ENCODE results near the gene SOX18. TPM values are rescaled to one million over a fixed set of nuclear protein-coding genes. Genes with fewer than 3 reads are reported as not detected.

SOX18 gene
- total and polyA plus RNA-seq, 2 of the 13 experiments (the other 11 are each of a cell fraction or from before 2014, with no cell fraction given): 1.6 to 1.9 TPM

DNA sequence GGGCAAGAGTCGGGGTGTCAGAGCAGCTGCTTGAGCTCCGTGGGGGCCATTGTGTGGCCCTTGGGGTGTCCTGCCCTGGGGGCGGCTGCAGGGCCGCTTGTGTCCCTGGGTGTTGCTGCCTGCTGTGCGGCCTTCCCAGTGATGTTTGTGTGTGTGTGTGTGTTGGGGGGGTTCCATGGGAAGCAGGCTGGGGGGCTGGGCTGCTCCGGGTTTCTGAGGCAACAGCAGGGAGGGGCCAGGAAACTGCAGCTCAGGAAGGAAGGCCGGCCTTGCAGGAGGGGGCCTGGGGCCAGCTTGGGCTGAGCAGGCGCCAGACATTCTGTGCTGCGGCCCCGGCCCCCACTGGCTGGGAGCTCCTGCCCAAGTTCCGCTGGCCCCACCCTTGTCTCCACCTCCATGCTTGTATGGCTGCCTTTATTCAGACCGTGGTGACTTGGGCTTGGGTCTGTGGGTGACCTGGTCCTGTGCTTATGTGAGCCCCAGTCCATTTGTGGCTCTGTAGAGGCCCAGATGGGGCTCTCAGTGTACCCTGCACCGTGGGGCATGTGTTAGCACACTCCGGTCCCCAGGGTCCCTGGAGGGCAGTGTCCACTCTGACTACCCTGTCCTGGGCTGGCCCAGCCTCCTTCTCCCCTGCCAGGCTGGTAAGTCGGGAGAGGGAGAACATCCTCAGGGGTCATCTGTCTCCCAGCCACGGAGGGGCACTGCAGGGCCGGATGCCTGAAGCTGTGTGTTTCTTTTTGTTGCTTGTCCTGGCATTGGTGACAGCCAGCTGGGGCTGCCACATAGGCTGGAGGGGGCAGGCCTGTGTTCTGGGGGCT lies 4.6 kb upstream of the SOX18 start (continued):
- TF ChIP-seq, protein P1, sequence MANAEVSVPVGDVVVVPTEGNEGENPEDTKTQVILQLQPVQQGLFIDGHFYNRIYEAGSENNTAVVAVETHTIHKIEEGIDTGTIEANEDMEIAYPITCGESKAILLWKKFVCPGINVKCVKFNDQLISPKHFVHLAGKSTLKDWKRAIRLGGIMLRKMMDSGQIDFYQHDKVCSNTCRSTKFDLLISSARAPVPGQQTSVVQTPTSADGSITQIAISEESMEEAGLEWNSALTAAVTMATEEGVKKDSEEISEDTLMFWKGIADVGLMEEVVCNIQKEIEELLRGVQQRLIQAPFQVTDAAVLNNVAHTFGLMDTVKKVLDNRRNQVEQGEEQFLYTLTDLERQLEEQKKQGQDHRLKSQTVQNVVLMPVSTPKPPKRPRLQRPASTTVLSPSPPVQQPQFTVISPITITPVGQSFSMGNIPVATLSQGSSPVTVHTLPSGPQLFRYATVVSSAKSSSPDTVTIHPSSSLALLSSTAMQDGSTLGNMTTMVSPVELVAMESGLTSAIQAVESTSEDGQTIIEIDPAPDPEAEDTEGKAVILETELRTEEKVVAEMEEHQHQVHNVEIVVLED (CRISPR knock-in tag; IDR thresholded peaks at IDR 0.05; ENCODE audit: borderline replicate concordance): peak; percentile 54; the same call in 1 of the 2 replicates
- no peak; the same call in 1 of the 2 replicates for TF ChIP-seq GFI1 (CRISPR knock-in tag; IDR thresholded peaks at IDR 0.05; ENCODE audit: borderline replicate concordance)
- TF ChIP-seq SNAPC2 (CRISPR knock-in tag; IDR thresholded peaks at IDR 0.05): peak; percentile 71; the same call in 1 of the 2 replicates
- peak; percentile 90 for TF ChIP-seq ZNF768 (CRISPR knock-in tag; IDR thresholded peaks at IDR 0.05)
- TF ChIP-seq NR3C1 (CRISPR knock-in tag; IDR thresholded peaks at IDR 0.05): no peak
- TF ChIP-seq ZNF3 (CRISPR knock-in tag; IDR thresholded peaks at IDR 0.05): peak; percentile 31; the same call in 1 of the 2 replicates
- peak; percentile 82 for TF ChIP-seq ERF (CRISPR knock-in tag; IDR thresholded peaks at IDR 0.05)
- TF ChIP-seq NFKBIZ (CRISPR knock-in tag; IDR thresholded peaks at IDR 0.05): 0 out of 2 replicates have a peak, but pooled peaks have one; percentile 40
- no peak for TF ChIP-seq U2AF2 (IDR thresholded peaks at IDR 0.05; ENCODE audit: low read depth, low read length)
- TF ChIP-seq SOX6 (IDR thresholded peaks at IDR 0.05): no peak
- TF ChIP-seq SOX6 (CRISPR knock-in tag; IDR thresholded peaks at IDR 0.05): peak; percentile 58
- TF ChIP-seq, protein P2, sequence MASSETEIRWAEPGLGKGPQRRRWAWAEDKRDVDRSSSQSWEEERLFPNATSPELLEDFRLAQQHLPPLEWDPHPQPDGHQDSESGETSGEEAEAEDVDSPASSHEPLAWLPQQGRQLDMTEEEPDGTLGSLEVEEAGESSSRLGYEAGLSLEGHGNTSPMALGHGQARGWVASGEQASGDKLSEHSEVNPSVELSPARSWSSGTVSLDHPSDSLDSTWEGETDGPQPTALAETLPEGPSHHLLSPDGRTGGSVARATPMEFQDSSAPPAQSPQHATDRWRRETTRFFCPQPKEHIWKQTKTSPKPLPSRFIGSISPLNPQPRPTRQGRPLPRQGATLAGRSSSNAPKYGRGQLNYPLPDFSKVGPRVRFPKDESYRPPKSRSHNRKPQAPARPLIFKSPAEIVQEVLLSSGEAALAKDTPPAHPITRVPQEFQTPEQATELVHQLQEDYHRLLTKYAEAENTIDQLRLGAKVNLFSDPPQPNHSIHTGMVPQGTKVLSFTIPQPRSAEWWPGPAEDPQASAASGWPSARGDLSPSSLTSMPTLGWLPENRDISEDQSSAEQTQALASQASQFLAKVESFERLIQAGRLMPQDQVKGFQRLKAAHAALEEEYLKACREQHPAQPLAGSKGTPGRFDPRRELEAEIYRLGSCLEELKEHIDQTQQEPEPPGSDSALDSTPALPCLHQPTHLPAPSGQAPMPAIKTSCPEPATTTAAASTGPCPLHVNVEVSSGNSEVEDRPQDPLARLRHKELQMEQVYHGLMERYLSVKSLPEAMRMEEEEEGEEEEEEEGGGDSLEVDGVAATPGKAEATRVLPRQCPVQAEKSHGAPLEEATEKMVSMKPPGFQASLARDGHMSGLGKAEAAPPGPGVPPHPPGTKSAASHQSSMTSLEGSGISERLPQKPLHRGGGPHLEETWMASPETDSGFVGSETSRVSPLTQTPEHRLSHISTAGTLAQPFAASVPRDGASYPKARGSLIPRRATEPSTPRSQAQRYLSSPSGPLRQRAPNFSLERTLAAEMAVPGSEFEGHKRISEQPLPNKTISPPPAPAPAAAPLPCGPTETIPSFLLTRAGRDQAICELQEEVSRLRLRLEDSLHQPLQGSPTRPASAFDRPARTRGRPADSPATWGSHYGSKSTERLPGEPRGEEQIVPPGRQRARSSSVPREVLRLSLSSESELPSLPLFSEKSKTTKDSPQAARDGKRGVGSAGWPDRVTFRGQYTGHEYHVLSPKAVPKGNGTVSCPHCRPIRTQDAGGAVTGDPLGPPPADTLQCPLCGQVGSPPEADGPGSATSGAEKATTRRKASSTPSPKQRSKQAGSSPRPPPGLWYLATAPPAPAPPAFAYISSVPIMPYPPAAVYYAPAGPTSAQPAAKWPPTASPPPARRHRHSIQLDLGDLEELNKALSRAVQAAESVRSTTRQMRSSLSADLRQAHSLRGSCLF (CRISPR knock-in tag; IDR thresholded peaks at IDR 0.05; ENCODE audit: borderline replicate concordance): no peak
- TF ChIP-seq ZNF224 (CRISPR knock-in tag; IDR thresholded peaks at IDR 0.05): no peak
- no peak for TF ChIP-seq ZNF546 (CRISPR knock-in tag; conservative IDR thresholded peaks at IDR 0.05)
- TF ChIP-seq SMAD1 (CRISPR knock-in tag; IDR thresholded peaks at IDR 0.05; ENCODE audit: borderline replicate concordance, low read depth): 0 out of 2 replicates have a peak, but pooled peaks have one; percentile 7
- TF ChIP-seq NR2F1 (CRISPR knock-in tag; IDR thresholded peaks at IDR 0.05): peak in 1 of 2 experiments; percentile 59; a peak in 2 of 4 replicates
- no peak for TF ChIP-seq ZBTB44 (CRISPR knock-in tag; IDR thresholded peaks at IDR 0.05)
- TF ChIP-seq, protein P3, sequence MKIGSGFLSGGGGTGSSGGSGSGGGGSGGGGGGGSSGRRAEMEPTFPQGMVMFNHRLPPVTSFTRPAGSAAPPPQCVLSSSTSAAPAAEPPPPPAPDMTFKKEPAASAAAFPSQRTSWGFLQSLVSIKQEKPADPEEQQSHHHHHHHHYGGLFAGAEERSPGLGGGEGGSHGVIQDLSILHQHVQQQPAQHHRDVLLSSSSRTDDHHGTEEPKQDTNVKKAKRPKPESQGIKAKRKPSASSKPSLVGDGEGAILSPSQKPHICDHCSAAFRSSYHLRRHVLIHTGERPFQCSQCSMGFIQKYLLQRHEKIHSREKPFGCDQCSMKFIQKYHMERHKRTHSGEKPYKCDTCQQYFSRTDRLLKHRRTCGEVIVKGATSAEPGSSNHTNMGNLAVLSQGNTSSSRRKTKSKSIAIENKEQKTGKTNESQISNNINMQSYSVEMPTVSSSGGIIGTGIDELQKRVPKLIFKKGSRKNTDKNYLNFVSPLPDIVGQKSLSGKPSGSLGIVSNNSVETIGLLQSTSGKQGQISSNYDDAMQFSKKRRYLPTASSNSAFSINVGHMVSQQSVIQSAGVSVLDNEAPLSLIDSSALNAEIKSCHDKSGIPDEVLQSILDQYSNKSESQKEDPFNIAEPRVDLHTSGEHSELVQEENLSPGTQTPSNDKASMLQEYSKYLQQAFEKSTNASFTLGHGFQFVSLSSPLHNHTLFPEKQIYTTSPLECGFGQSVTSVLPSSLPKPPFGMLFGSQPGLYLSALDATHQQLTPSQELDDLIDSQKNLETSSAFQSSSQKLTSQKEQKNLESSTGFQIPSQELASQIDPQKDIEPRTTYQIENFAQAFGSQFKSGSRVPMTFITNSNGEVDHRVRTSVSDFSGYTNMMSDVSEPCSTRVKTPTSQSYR (CRISPR knock-in tag; IDR thresholded peaks at IDR 0.05; ENCODE audit: borderline replicate concordance): peak; percentile 85; the same call in 1 of the 2 replicates

Measured in HepG2 (cell line).